Measurements from ENCODE around the gene UST.

GRCh38 chr6:148954934-148955333, 208.1 kb downstream of the UST start:
- TF ChIP-seq POLR2A (IDR thresholded peaks at IDR 0.05) (no peak), CTCF (IDR thresholded peaks at IDR 0.05) (no peak)

Data from right lobe of liver (tissue), 4 donors.